ENCODE results near the gene DVL2. TPM values are rescaled to one million over a fixed set of nuclear protein-coding genes. Genes with fewer than 3 reads are reported as not detected.

Gene DVL2
- total and polyA plus RNA-seq, 2 of the 13 experiments (the other 11 are each of a cell fraction or from before 2014, with no cell fraction given) = 5.7 to 38.2 TPM

GRCh38 chr17:7258731-7259554 is 24.6 kb upstream of the DVL2 start (continued):
- peak; percentile 78 for TF ChIP-seq ZGPAT (CRISPR knock-in tag; IDR thresholded peaks at IDR 0.05)
- TF ChIP-seq NAIF1 (CRISPR knock-in tag; IDR thresholded peaks at IDR 0.05; ENCODE audit: borderline replicate concordance) = peak; percentile 76; the same call in 1 of the 2 replicates
- peak; percentile 32; the same call in 1 of the 2 replicates for TF ChIP-seq ZNF607 (CRISPR knock-in tag; IDR thresholded peaks at IDR 0.05; ENCODE audit: borderline replicate concordance)
- TF ChIP-seq THAP11 (CRISPR knock-in tag; IDR thresholded peaks at IDR 0.05) = peak; percentile 74
- TF ChIP-seq ELF3 (CRISPR knock-in tag; IDR thresholded peaks at IDR 0.05) = 0 out of 2 replicates have a peak, but pooled peaks have one; percentile 8
- no peak for TF ChIP-seq ZBTB38 (CRISPR knock-in tag; IDR thresholded peaks at IDR 0.05)
- no peak for TF ChIP-seq NPAS2 (CRISPR knock-in tag; IDR thresholded peaks at IDR 0.05; ENCODE audit: borderline replicate concordance)
- TF ChIP-seq MAZ (IDR thresholded peaks at IDR 0.05; ENCODE audit: borderline replicate concordance, low read depth, low read length) = 0 out of 2 replicates have a peak, but pooled peaks have one; percentile 20
- TF ChIP-seq MAZ (CRISPR knock-in tag; IDR thresholded peaks at IDR 0.05; ENCODE audit: low read depth) = 0 out of 2 replicates have a peak, but pooled peaks have one; percentile 5
- no peak for TF ChIP-seq ZNF251 (CRISPR knock-in tag; IDR thresholded peaks at IDR 0.05)
- TF ChIP-seq EEA1 (CRISPR knock-in tag; IDR thresholded peaks at IDR 0.05; ENCODE audit: borderline replicate concordance) = no peak
- no peak; the same call in 1 of the 2 replicates for TF ChIP-seq ZNF788 (CRISPR knock-in tag; IDR thresholded peaks at IDR 0.05; ENCODE audit: borderline replicate concordance)
- peak; percentile 17; the same call in 1 of the 2 replicates for TF ChIP-seq ZNF350 (CRISPR knock-in tag; IDR thresholded peaks at IDR 0.05; ENCODE audit: borderline replicate concordance, low read depth)
- TF ChIP-seq NR2C2 (CRISPR knock-in tag; IDR thresholded peaks at IDR 0.05; ENCODE audit: borderline replicate concordance) = peak; percentile 63; the same call in 1 of the 2 replicates
- TF ChIP-seq GATAD2A (CRISPR knock-in tag; IDR thresholded peaks at IDR 0.05) = peak; percentile 86
- peak; percentile 58 for TF ChIP-seq THRA (CRISPR knock-in tag; IDR thresholded peaks at IDR 0.05; ENCODE audit: borderline replicate concordance)
- peak; percentile 46; the same call in 1 of the 2 replicates for TF ChIP-seq BCL6 (CRISPR knock-in tag; IDR thresholded peaks at IDR 0.05)
- TF ChIP-seq PATZ1 (CRISPR knock-in tag; IDR thresholded peaks at IDR 0.05) = peak; percentile 57; the same call in 1 of the 2 replicates
- TF ChIP-seq KLF12 (CRISPR knock-in tag; IDR thresholded peaks at IDR 0.05; ENCODE audit: borderline replicate concordance) = peak; percentile 63; the same call in 1 of the 2 replicates
- TF ChIP-seq CBX5 (CRISPR knock-in tag; IDR thresholded peaks at IDR 0.05; ENCODE audit: borderline replicate concordance) = peak; percentile 48; the same call in 1 of the 2 replicates
- 0 out of 2 replicates have a peak, but pooled peaks have one; percentile 22 for TF ChIP-seq TFDP2 (CRISPR knock-in tag; IDR thresholded peaks at IDR 0.05)
- TF ChIP-seq ZNF33A (CRISPR knock-in tag; IDR thresholded peaks at IDR 0.05; ENCODE audit: borderline replicate concordance) = no peak
- TF ChIP-seq ZNF235 (CRISPR knock-in tag; IDR thresholded peaks at IDR 0.05; ENCODE audit: borderline replicate concordance) = peak; percentile 67; the same call in 1 of the 2 replicates

All from HepG2 (cell line).